K562 (cell line): Measurements from ENCODE around the gene AIG1.

Source experiments
- ESRRB ChIP-seq: fragments of 250-450 bp; sonication (Bioruptor Pico); IDR thresholded peaks from 2 replicates; pipeline ENCODE4 v1.5.0; 2020; ENCODE audit warnings: mild to moderate bottlenecking, moderate library complexity, borderline replicate concordance
- KAT7 ChIP-seq: sonication (generic); formaldehyde crosslinking; IDR thresholded peaks from 2 replicates; pipeline ENCODE4 v1.8.0; 2022; ENCODE audit warnings: missing genetic modification reagents, mild to moderate bottlenecking, borderline replicate concordance
- PHB2 ChIP-seq: fragments of 450-650 bp; IDR thresholded peaks from 2 replicates; pipeline ENCODE4 v1.6.1; 2017; ENCODE audit warnings: low read depth
- PHF20 ChIP-seq: fragments of 450-650 bp; IDR thresholded peaks from 2 replicates; pipeline ENCODE4 v1.6.1; 2018; ENCODE audit not compliant: partially characterized antibody
- SMARCC2 ChIP-seq: fragments of 450-650 bp; IDR thresholded peaks from 2 replicates; pipeline ENCODE4 v1.6.1; 2017; ENCODE audit warnings: antibody characterized with exemption, moderate library complexity, mild to moderate bottlenecking, low read depth
- SP1 ChIP-seq: sonication (generic); formaldehyde crosslinking; IDR thresholded peaks from 2 replicates; pipeline ENCODE4 v1.8.1; 2022; ENCODE audit warnings: mild to moderate bottlenecking, missing genetic modification reagents
- TFAM ChIP-seq: fragments of 250-450 bp; sonication (Bioruptor Pico); conservative IDR thresholded peaks from 2 replicates; pipeline ENCODE4 v1.5.0; 2021; ENCODE audit warnings: mild to moderate bottlenecking, moderate library complexity
- TF ChIP-seq, protein P1 (sequence below), 2 experiments: fragments of 450-650 bp; conservative IDR thresholded peaks; 2 replicates each; pipeline ENCODE4 v1.6.1; 2017; ENCODE audit warnings: mild to moderate bottlenecking in 2 of 2, moderate library complexity in 2 of 2
- TF ChIP-seq, protein P2 (sequence below), 3 experiments: IDR thresholded peaks in 2 of 3; conservative IDR thresholded peaks in 1 of 3; 2 replicates each; pipeline ENCODE4 v1.5.1; 2011 to 2012; ENCODE audit warnings: low read length in 3 of 3, mild to moderate bottlenecking in 3 of 3, control low read depth in 2 of 3, improper control_type of control experiment in 1 of 3, inconsistent platforms in 1 of 3, low read depth in 1 of 3, mixed read lengths in 1 of 3, moderate library complexity in 1 of 3; ENCODE audit not compliant: insufficient read depth in 2 of 3

DNA sequence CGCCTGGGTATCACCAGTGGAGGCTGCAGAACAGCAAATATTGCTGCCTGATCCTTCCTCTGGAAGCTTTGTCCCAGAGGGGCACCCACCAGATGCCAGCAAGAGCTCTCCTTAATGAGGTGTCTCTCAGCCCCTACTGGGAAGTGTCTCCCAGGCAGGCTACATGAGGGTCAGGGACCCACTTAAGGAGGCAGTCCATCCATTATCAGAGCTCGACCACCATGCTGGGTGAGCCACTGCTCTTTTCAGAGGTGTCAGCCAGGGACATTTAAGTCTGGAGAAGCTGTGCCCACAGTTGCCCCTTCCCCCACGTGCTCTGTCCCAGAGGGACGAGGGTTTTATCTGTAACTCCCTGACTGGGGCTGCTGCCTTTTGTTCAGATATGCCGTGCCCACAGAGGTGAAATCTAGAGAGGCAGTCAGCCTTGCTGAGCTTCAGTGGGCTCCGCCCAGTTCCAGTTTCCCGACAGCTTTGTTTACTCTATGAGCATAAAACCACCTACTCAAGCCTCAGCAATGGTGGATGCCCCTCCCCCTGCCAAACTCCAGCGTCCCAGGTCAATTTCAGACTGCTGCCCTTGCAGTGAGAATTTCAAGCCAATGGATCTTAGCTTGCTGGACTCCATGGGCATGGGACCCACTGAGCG is 25.9 kb upstream of the AIG1 start:
- TF ChIP-seq PHF20 (no peak), ESRRB (no peak), SP1 (CRISPR knock-in tag) (no peak), KAT7 (CRISPR knock-in tag) (no peak), TFAM (CRISPR knock-in tag) (no peak), SMARCC2 (no peak), PHB2 (no peak)
- TF ChIP-seq, protein P1, sequence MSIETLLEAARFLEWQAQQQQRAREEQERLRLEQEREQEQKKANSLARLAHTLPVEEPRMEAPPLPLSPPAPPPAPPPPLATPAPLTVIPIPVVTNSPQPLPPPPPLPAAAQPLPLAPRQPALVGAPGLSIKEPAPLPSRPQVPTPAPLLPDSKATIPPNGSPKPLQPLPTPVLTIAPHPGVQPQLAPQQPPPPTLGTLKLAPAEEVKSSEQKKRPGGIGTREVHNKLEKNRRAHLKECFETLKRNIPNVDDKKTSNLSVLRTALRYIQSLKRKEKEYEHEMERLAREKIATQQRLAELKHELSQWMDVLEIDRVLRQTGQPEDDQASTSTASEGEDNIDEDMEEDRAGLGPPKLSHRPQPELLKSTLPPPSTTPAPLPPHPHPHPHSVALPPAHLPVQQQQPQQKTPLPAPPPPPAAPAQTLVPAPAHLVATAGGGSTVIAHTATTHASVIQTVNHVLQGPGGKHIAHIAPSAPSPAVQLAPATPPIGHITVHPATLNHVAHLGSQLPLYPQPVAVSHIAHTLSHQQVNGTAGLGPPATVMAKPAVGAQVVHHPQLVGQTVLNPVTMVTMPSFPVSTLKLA (conservative IDR thresholded peaks at IDR 0.05): peak in 1 of 2 experiments; percentile 58; a peak in 1 of 4 replicates
- TF ChIP-seq, protein P2, sequence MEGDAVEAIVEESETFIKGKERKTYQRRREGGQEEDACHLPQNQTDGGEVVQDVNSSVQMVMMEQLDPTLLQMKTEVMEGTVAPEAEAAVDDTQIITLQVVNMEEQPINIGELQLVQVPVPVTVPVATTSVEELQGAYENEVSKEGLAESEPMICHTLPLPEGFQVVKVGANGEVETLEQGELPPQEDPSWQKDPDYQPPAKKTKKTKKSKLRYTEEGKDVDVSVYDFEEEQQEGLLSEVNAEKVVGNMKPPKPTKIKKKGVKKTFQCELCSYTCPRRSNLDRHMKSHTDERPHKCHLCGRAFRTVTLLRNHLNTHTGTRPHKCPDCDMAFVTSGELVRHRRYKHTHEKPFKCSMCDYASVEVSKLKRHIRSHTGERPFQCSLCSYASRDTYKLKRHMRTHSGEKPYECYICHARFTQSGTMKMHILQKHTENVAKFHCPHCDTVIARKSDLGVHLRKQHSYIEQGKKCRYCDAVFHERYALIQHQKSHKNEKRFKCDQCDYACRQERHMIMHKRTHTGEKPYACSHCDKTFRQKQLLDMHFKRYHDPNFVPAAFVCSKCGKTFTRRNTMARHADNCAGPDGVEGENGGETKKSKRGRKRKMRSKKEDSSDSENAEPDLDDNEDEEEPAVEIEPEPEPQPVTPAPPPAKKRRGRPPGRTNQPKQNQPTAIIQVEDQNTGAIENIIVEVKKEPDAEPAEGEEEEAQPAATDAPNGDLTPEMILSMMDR (IDR thresholded peaks at IDR 0.05 in 2 of 3, conservative IDR thresholded peaks at IDR 0.05 in 1 of 3; ENCODE audit: insufficient read depth in 2 of 3, low read depth in 1 of 3, low read length in 3 of 3): no peak
